ENCODE data around the gene IRX3. TPM values are rescaled to one million over a fixed set of nuclear protein-coding genes. Genes with fewer than 3 reads are reported as not detected.

Gene IRX3
- total and polyA plus RNA-seq, 2 of the 8 experiments (the other 6 are each of a cell fraction or from before 2014, with no cell fraction given), result 0.50 to 1.6 TPM

DNA sequence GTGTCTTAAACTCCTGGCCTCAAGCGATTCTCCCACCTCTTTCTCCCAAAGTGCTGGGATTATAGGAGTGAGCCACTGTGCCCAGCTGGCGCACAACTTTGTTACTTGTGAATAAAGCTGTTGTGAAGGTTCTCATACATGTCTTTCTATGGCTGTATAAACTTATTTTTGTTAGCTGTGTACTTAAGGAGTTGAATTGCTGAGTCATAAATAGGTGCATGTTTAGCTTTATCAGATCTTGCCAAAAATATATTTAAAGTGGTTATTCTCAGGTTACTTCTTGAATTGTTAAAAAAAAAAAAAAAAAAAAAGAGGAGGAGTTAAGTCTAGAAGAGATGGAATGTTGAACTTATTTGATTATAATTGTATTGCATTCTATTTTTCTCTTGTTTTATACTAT is 47.6 kb upstream of the IRX3 start:
- Histone ChIP-seq H3K56ac (replicated peaks; ENCODE audit: insufficient read length, low read depth, low read length) (no peak overlapping the region), H2AK5ac (ENCODE audit: low read depth, low read length) (no peak overlapping the region; the same call in 1 of the 2 replicates), H2BK20ac (ENCODE audit: low read length) (0 out of 2 replicates have a peak overlapping the region, but pooled peaks have one; percentile 61), H3K4me3 (ENCODE audit: extremely low read depth in 1 of 4, insufficient read depth in 2 of 4, low read depth in 3 of 4, low read length in 4 of 4) (no peak overlapping the region), H4K5ac (ENCODE audit: insufficient read length, low read depth, low read length) (no peak overlapping the region), H3K4ac (replicated peaks; ENCODE audit: insufficient read length, low read depth, low read length) (no peak overlapping the region), H2BK12ac (ENCODE audit: low read depth, low read length) (peak overlapping the region; percentile 27; the same call in 1 of the 2 replicates), H3K18ac (ENCODE audit: extremely low read depth, low read length) (no peak overlapping the region), H4K91ac (replicated peaks; ENCODE audit: insufficient read length, low read length) (no peak overlapping the region), H2BK5ac (ENCODE audit: low read depth, low read length) (no peak overlapping the region), H3K36me3 (ENCODE audit: control insufficient read depth in 2 of 4, insufficient read depth in 4 of 4, low read length in 3 of 4) (no peaks in the 10 kb centered on the region), H2BK15ac (ENCODE audit: low read length) (no peak overlapping the region), H3K27ac (ENCODE audit: low read depth, low read length) (no peak overlapping the region), H4K8ac (ENCODE audit: extremely low read depth, insufficient read depth, low read length) (no peak overlapping the region), H3K79me1 (ENCODE audit: low read depth, low read length) (no peaks in the 10 kb centered on the region), H3K23me2 (ENCODE audit: low read depth, low read length) (no peaks in the 10 kb centered on the region), H3K23ac (ENCODE audit: insufficient read length) (no peak overlapping the region), H3K27me3 (replicated peaks in 1 of 4; ENCODE audit: control insufficient read depth in 3 of 4, extremely low read depth in 1 of 4, insufficient read depth in 3 of 4, low read length in 3 of 4) (peaks cover 0 to 5% (median under 1%) of the 10 kb centered on the region in 4 experiments; a peak in 3 of 7 replicates), H3K79me2 (ENCODE audit: control insufficient read depth in 1 of 2, insufficient read depth in 2 of 2, low read length in 2 of 2) (no peaks in the 10 kb centered on the region), H3K14ac (ENCODE audit: insufficient read length) (no peak overlapping the region), H3K9ac (replicated peaks in 1 of 4; ENCODE audit: extremely low read depth in 1 of 4, low read depth in 3 of 4, low read length in 3 of 4) (no peak overlapping the region), H3K4me2 (ENCODE audit: insufficient read depth in 1 of 2, low read depth in 2 of 2, low read length in 2 of 2) (no peak overlapping the region), H3K9me3 (ENCODE audit: insufficient read depth in 2 of 2, low read depth in 1 of 2, low read length in 1 of 2) (no peaks in the 10 kb centered on the region), H3K4me1 (replicated peaks in 1 of 4; ENCODE audit: control insufficient read depth in 3 of 4, insufficient read depth in 4 of 4, low read length in 3 of 4) (peaks cover 10 to 19% (median 18%) of the 10 kb centered on the region in 4 experiments), H4K20me1 (replicated peaks in 1 of 2; ENCODE audit: control insufficient read depth in 1 of 2, insufficient read depth in 2 of 2, low read length in 2 of 2) (no peaks in the 10 kb centered on the region), H2BK120ac (replicated peaks; ENCODE audit: low read depth, low read length) (no peak overlapping the region), H2AFZ (ENCODE audit: low read length) (no peak overlapping the region)
- TF ChIP-seq SIRT6 (IDR thresholded peaks at IDR 0.05; ENCODE audit: low read length), result no peak
- TF ChIP-seq SAP30 (IDR thresholded peaks at IDR 0.05; ENCODE audit: insufficient read depth, insufficient replicate concordance, low read length), result no peak
- no peak for TF ChIP-seq POLR2AphosphoS5 (IDR thresholded peaks at IDR 0.05; ENCODE audit: low read depth, low read length)
- no peak for TF ChIP-seq TCF12 (IDR thresholded peaks at IDR 0.05; ENCODE audit: low read depth, low read length)
- TF ChIP-seq SIN3A (conservative IDR thresholded peaks at IDR 0.05 in 1 of 2, IDR thresholded peaks at IDR 0.05 in 1 of 2; ENCODE audit: low read depth in 1 of 2, low read length in 2 of 2), result no peak
- TF ChIP-seq TAF1 (IDR thresholded peaks at IDR 0.05; ENCODE audit: low read depth, low read length), result no peak
- TF ChIP-seq BCL11A (IDR thresholded peaks at IDR 0.05; ENCODE audit: low read depth in 2 of 2, low read length in 2 of 2), result no peak
- TF ChIP-seq GTF2F1 (IDR thresholded peaks at IDR 0.05; ENCODE audit: borderline replicate concordance, low read depth, low read length), result no peak
- TF ChIP-seq, protein P1, sequence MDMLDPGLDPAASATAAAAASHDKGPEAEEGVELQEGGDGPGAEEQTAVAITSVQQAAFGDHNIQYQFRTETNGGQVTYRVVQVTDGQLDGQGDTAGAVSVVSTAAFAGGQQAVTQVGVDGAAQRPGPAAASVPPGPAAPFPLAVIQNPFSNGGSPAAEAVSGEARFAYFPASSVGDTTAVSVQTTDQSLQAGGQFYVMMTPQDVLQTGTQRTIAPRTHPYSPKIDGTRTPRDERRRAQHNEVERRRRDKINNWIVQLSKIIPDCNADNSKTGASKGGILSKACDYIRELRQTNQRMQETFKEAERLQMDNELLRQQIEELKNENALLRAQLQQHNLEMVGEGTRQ (IDR thresholded peaks at IDR 0.05; ENCODE audit: low read length), result no peak
- no peak for TF ChIP-seq SP1 (IDR thresholded peaks at IDR 0.05; ENCODE audit: low read depth, low read length)
- TF ChIP-seq SRF (IDR thresholded peaks at IDR 0.05; ENCODE audit: low read depth, low read length), result no peak
- no peak for TF ChIP-seq BRCA1 (IDR thresholded peaks at IDR 0.05; ENCODE audit: low read depth, low read length)
- DNase-seq (ENCODE audit: low read depth in 1 of 2, low spot score in 2 of 2), result no peak
- WGBS, 2 experiments (ENCODE audit: extremely low coverage in 1 of 2, insufficient coverage in 1 of 2, insufficient read length in 1 of 2, insufficient replicate concordance in 2 of 2, low coverage in 1 of 2, low lambda C conversion rate in 2 of 2, missing lambda C conversion rate in 1 of 2), result 94% methylated on average over 2 of the region's 2 CpGs; no CpG with 5 or more reads in 1 of the 2 experiments
- CTCF ChIA-PET (ENCODE audit: partially characterized antibody), result interaction anchor here (0.7 kb wide), 1 partner anchor 264 kb away, joined by 3 read pairs; no protein-coding TSS in a partner anchor
- POLR2A ChIA-PET (ENCODE audit: partially characterized antibody), result no interaction called here
- FAIRE-seq, result no peak

Data from H1 (cell line).